HG02870 (cell line): ENCODE data around the gene IBTK.
"Not testable (repeated sequence)": the region's sequence is repeated elsewhere in the genome, so short reads cannot be mapped to it uniquely, and the experiment has no call there.

Experiments used
- ATAC-seq: cut with Tn5 transposase; IDR thresholded peaks from one replicate; pipeline ENCODE4 v1.9.1; 2021; ENCODE audit warnings: mild to moderate bottlenecking, moderate library complexity; ENCODE audit not compliant: unreplicated experiment

Gene IBTK, protein sequence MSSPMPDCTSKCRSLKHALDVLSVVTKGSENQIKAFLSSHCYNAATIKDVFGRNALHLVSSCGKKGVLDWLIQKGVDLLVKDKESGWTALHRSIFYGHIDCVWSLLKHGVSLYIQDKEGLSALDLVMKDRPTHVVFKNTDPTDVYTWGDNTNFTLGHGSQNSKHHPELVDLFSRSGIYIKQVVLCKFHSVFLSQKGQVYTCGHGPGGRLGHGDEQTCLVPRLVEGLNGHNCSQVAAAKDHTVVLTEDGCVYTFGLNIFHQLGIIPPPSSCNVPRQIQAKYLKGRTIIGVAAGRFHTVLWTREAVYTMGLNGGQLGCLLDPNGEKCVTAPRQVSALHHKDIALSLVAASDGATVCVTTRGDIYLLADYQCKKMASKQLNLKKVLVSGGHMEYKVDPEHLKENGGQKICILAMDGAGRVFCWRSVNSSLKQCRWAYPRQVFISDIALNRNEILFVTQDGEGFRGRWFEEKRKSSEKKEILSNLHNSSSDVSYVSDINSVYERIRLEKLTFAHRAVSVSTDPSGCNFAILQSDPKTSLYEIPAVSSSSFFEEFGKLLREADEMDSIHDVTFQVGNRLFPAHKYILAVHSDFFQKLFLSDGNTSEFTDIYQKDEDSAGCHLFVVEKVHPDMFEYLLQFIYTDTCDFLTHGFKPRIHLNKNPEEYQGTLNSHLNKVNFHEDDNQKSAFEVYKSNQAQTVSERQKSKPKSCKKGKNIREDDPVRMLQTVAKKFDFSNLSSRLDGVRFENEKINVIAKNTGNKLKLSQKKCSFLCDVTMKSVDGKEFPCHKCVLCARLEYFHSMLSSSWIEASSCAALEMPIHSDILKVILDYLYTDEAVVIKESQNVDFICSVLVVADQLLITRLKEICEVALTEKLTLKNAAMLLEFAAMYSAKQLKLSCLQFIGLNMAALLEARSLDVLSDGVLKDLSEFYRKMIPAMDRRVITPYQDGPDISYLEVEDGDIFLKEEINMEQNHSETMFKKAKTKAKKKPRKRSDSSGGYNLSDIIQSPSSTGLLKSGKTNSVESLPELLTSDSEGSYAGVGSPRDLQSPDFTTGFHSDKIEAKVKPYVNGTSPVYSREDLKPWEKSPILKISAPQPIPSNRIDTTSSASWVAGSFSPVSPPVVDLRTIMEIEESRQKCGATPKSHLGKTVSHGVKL (N-terminal part only)

DNA sequence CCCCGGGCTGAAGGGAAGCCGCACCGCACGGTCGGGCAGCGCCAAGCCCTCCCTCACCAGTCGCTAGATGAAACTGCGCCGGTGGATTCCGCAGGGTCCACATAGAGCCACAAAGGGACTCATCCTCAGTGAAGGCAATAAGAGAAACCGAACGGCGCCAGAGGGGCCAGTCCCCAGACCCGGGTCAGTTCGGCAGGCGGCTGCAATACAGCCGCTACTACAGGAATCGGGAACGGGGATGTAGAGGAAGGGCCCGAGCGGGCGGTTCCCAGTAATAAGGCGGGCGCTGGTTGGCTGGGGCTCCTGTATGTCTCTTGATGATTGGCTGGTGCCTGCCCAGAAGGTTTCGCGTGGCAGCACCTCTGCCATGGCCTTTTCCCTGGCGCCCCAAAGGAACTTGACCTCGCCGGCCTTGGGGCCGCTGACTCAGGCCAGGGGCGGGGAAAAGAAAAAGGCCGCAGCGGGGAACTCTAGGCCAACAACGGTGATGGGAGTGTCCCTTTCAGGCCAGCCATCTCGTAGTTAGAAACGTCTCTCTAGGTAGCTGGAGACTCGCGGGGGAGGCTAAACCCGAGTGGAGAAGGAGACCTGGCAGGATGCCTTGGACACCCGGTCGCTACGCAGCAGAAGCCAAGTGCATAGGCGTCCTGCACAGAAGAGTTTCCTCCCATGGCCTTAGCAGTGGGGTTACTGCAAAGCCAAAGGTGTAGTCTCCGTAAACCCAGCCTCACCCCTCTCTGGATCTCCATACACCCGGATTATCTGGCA is at the start of gene IBTK:
IBTK (minus strand) TSS at position 240 of the 768 bp plus-strand sequence. CDS start 7,258 bp downstream, outside the sequence.
- ATAC-seq: peak; percentile 88

DNA sequence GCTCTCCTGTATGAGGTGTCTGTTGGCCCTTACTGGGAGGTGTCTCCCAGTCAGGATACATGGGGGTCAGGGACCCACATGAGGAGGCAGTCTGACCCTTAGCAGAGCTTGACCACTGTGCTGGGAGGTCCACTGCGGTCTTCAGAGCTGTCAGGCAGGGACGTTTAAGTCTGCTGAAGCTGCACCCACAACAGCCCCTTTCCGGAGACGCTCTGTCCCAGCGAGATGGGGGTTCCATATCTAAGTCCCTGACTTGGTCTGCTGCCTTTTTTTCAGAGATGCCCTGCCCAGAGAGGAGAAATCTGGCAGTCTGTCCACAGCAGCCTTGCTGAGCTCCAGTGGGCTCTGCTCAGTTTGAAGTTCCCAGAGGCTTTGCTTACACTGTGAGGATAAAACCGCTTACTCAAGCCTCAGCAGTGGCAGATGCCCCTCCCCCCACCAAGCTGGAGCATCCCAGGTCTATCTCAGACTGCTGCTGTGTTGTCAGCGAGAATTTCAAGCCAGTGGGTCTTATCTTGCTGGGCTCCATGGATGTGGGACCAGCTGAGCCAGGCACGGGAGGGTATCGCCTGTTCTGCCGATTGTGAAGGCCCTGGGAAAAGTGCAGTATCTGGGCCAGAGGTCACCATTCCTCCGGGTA is 36.3 kb upstream of the IBTK start:
- ATAC-seq: no peak

DNA sequence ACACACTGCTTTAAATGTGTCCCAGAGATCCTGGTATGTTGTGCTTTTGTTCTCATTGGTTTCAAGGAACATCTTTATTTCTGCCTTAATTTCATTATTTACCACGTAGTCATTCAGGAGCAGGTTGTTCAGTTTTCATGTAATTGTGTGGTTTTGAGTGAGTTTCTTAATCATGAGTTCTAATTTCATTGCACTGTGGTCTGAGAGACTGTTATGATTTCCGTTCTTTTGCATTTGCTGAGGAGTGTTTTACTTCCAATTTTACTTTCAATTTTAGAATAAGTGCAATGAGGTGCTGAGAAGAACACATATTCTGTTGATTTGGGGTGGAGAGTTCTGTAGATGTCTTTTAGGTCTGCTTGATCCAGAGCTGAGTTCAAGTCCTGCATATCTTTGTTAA is 34.0 kb upstream of the IBTK start:
- not testable (repeated sequence) for ATAC-seq

DNA sequence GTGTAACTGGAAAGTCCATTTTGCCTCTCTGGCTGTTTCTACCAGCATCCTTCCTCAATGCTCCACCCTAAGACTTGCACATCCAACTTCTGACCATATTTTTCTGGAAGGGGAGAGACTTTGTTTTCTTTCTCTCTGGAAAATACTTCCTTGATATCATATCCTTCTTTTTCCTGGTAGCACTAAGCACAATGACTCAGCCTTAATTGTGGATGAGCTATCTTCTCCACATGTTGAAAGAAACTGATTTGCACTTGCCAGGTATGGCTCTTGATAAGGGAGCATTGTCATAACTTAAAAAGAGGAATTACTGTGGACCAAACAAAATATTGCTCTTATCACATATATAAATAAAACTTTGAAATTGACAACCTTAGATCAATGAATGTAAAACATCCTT is 30.1 kb upstream of the IBTK start:
- ATAC-seq: no peak

DNA sequence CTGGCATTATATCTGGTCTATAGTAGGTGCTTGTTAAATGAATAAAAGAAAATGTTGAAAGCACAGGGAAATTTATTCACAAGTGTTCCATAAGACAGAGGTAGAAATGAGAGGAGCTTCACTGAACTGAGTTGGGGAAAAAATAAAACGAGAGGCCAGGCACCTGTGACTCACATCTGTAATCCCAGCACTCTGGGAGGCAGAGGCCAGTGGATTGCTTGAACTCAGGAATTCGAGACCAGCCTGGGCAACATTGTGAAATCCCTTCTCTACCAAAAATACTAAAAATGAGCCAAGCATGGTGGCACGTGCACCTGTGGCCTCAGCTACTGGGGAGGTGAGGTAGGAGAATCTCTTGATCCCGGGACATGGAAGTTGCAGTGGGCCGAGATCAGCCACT is 28.1 kb upstream of the IBTK start:
- ATAC-seq: no peak

DNA sequence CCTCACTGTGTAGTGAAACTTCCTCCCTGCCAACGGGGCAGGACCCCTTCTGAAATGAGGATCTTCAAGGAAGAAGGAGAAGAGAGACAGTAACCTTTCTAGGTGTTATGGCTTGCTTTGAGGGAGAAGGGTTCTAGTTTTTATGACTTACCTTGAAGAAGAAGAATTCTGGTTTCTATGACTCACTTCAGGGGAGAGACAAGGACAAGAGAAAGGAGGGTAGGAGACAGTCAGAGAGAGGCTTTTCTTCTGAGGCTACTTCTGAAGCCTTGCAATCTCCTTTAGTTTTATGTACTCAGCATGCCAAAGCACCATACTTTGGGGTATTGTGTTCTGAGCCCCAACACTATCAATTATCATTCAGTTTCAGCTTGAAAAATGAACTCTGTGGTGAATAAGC is 25.8 kb upstream of the IBTK start:
- no peak for ATAC-seq

DNA sequence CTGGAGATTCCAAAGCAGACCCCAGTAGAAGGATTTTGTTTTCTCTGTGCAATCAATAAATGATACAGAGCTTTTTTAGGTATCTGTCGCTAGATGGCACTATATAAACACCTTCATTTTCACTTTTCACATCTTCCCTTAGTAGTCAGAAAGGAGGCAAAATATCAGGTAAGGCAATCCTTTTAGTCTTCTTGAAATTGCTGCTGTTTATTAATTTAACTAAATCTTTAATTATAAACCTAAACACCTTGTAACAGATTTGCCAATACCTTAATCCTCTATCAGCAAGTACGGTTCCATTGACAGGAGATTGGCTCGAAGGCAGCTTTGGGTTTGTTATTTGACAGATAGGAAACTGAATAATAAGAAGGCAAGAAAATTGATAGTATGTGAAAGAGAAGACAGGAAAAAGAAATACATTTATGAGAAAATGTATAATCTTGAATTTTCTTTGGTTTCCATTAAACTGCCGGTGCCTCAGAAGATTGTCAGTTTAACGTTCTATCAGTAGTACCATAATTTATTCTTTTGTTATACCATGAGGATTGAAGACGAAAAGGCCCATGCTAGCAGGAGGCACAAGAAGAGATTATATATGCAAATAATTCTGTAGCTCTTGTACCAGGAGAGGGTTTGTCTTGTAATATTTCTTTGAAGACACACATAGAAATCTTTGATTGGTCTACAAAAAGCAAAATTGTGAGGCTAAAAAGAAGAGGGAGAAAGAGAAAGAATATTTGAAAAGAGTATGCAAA is 23.5 kb upstream of the IBTK start:
- peak; percentile 59 for ATAC-seq

DNA sequence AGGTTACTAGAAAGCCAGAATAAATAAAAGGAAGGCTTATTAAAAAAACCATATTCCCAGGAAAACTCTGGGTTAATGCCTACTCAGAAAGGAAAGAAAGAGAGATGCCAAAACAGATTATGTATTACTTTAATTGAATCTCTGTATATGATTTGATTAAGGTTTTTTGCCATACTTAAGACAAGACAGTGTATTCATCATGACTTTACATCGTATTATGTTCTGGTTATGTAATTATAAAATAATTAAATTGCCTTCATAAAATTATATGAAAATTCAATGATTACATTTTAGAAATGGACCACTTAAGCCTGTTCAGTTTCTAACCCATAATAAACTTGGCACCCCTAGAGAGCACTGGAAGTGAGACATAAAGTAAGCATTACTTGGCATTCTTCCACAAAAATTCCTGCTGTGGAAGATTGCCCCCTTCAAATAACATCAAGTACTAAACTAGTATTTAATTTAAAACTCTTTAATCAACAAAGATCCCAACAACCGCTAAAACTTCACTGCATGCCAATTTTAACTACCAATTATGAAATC is 20.8 kb upstream of the IBTK start:
- ATAC-seq: no peak

DNA sequence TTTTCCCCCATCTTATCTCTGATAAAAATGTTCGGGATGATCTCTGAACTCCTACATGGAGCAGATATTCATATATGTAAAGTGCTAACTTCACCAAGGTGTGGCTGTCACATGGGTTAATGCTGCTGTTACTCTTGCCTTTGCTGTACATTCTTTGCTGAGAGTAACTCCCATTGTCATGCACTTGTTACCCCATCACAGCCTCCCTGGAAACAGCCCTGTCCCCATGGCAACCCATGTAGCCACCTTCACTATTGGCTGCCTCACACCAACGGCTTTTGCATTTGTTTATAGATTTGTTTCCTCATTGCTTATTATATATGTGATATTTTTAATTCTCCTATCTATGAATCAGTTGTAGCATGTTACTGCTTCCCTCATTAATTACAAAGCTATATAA is 17.3 kb upstream of the IBTK start:
- ATAC-seq: no peak

DNA sequence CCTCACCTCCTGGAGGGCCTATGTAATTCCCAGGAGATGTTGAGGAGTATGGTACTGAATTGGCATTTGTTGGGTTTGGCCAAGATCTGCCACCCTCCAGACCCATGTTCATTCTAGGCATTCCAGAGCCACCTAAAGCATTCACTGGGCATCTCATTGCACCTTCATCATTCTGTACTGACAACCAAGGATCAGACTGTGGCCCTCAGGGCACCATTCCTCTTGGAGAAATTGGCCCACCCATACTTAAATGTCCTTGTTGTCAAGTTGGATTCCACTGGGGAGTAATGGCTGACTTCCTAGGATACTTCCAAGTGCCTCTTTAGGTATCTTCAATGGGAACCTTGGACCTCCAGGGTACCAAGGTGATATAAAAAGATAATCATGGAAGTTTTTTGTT is 16.8 kb upstream of the IBTK start:
- no peak for ATAC-seq

DNA sequence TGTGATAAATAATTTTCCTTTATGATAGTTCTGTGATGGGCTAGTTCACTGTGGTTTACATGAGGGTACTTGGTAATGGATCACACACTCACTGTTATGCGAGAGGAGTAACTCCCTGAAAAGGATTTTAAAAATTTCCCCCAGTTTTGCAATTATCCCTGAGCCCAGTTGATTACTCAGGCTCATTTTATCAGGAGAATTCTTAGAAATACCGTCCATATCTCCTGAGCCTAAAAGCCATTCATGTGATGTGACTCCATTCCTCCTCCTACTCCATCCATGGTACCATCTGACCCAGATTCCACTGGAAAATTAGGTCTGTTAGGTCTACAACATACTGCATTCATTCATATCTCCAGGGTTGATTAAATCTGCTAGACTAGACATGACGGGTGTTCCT is 16.4 kb upstream of the IBTK start:
- ATAC-seq: no peak

DNA sequence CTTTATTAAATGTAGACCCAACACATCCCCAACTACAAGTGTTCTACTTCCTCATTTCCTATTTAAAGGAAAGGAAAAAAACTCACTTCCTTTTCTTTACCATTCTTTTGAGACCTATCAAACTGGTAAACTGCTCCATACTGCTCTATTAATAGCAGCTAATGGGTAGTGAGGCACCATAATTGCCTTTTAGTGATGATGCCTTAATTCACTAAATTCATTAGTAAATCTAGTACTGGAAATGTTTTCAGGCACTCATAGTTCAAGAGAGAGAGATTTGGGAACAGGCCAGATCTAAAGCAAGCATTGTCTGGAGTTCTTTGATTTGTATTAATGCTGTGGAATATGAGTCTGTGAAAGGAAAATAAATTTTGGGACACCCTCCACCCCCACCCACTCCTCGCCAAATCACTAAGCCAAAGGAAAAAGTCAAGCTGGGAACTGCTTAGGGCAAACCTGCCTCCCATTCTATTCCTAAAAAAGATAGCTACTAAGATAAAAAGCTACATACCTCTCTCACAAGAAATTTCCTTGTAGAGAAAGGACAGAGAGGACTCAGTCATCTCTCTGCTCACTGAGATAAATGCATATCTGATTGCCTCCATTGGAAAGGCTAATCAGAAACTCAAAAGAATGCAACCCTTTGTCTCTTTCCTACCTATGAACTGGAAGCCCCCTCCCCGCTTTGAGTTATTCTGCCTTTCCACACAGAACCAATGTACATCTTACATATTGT is 13.6 kb upstream of the IBTK start:
- ATAC-seq: no peak

DNA sequence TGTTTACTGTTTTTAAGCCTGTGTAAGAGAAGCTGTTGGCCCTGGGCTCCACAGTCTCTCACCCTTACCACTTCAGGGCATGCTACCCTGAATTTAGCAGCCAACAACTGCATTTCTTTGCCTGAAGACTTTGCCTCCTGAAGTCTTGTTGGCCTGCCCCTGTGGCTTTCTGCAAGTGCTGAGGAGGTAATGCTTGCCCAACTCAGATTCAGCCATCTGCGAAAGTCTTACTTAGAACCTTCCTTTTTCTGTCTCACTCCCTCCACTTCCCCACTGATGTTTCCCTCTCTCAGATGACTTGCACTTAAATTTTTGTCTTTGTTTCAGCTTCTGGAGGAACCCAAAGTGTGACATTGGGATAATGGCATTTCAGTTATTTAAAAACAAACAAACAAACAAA is 11.8 kb upstream of the IBTK start:
- no peak for ATAC-seq

DNA sequence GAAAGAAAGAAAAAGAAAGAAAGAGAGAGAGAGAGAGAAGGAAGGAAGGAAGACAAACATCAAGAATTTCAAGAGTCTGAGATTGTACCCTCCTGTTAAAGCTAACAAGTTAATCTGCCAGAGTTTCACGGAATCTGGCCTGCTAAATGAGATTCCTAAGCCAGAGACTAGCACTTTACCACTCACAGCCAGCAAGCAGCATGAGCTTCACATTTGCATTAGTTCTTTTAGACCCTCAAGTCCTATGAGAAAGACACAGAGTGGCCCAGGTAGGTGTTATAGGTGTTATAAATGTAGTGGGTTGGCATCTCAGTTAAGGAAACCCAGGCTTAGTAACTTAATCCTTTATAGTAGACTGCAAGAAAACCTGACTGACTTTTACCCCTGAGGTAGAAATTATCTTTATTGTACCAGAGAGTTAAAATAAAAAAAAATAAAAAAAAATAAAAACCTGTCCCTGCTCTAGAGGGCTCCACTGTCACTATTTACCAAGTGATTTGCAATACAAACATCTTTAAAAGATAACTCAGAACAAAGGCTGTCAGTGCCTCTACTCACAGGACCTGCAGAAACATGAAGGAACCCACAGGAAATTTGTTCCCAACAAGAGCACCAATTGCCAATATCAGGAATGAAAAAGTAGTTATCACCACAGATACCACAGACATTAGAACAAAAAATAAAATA is 9.7 kb upstream of the IBTK start:
- ATAC-seq: no peak

DNA sequence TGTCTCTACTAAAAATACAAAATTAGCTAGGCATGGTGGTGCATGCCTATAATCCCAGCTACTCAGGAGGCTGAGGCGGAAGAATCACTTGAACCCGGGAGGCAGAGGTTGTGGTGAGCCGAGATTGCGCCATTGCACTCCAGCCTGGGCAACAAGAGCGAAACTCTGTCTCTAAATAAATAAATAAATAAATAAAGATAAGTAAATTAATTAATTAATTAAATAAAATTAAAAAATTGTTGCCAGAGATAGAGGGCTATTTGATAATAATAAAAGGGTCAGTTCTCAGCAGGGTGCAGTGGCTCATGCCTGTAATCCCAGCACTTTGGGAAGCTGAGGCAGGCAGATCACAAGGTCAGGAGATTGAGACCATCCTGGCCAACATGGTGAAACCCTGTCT is 7.2 kb upstream of the IBTK start:
- not testable (repeated sequence) for ATAC-seq

DNA sequence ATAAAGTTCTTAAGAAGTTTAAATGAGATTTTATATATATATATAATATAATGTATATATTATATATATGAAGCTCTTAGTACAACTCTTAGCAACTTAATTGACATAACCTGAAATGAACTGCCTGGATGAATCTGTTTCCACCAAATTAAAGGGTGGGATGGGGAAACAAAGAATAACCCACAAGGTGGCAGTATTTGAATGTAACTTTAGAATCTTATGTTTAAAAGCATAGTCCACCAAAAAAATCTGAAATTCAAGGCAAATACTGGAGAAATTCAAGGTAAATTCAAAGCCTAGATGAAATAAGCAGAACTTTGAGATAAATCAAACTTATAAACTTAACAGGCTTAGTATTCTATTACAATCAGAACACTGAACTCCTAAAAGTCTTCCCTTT is 4.4 kb upstream of the IBTK start:
- no peak for ATAC-seq

DNA sequence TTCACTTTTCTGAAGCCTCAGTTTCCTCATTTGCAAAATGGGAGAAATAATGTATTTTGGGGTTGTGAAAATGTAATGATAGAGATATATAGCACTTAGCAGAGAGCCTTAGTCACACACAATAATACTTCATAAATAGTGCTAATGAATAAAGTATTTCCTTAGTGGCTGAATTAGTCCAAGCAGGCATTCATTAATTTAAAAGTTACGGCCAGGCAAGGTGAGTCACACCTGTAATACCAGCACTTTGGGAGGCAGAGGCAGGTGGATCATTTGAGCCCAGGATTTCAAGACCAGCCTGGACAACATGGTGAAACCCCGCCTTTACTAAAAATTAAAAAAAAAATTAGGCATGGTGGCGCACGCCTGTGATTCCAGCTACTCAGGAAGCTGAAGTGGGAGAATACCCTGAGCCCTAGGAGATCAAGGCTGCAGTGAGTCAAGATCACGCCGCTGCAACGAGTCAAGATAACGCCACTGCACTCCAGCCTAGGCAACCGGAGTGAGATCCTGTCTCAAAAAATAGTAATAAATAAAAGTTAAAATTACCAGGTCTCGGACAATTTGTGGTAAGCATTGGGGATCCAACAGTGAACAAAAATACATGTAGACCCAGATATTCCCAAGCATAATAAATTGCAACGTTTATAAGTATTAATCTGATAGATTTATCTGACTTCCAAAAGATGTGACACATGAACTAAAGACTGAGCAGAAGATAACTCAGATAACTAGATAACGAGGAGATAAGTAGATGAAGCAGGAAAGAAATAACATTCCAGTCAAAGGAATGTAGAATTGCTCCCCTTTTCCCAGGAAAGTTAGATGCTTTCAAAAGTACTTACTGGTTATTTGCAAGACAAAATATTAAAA is 2.1 kb upstream of the IBTK start:
- no peak for ATAC-seq
